Measurements from ENCODE around the gene ABHD4.

DNA sequence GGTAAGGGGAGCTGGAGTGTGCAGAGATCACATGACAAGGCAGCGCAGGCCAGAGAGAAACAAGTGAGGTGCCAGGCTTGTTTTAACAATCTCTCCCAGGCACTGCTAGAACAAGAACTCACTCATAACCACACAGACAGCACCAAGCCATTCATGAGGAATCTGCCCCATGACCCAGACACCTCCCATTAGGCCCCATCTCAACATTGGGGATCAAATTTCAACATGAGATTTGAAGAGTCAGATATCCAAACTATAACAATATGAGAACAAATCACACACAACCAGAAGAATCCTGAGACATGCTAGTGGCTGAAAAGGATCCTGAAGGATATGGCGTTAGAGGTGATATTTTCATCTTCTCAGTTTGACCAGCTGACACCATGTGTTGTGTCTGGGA, 24.2 kb downstream of the ABHD4 start:
- no peak for TF ChIP-seq POLR2AphosphoS5 (IDR thresholded peaks at IDR 0.05; ENCODE audit: borderline replicate concordance, low read depth, low read length)
- no peak for TF ChIP-seq EZH2 (IDR thresholded peaks at IDR 0.05)
